Measurements from ENCODE around the gene TTLL6.
"Not testable (repeated sequence)": the region's sequence is repeated elsewhere in the genome, so short reads cannot be mapped to it uniquely, and the experiment has no call there.

TTLL6 gene

GRCh38 chr17:48722201-48722907 is 94.7 kb downstream of the TTLL6 start, which contains the start of gene PRAC1:
Gene PRAC1 (minus strand): TSS chr17:48722518. CDS start chr17:48722392, 126 bp downstream.
- no peak for DNase-seq

- no peak for DNase-seq
These were observed 96.0 kb downstream of the TTLL6 start for GRCh38 chr17:48721009-48721402.

- no peak for DNase-seq
These were observed 96.6 kb downstream of the TTLL6 start for GRCh38 chr17:48720266-48721008.

GRCh38 chr17:48719642-48720265 is 97.3 kb downstream of the TTLL6 start:
- no peak for DNase-seq

GRCh38 chr17:48718761-48719641 is 98.0 kb downstream of the TTLL6 start:
- no peak for DNase-seq

- DNase-seq: no peak
These were observed 98.7 kb downstream of the TTLL6 start for GRCh38 chr17:48718227-48718760.

- DNase-seq: no peak
These were observed 99.4 kb downstream of the TTLL6 start for GRCh38 chr17:48717367-48718226.

GRCh38 chr17:48716549-48716948 is 100.5 kb downstream of the TTLL6 start:
- DNase-seq: not testable (repeated sequence)

GRCh38 chr17:48715496-48716399 is 101.3 kb downstream of the TTLL6 start:
- peak in 1 of 2 experiments; percentile 16 for DNase-seq
